ENCODE measurements around the gene HOXB4. TPM values are rescaled to one million over a fixed set of nuclear protein-coding genes. Genes with fewer than 3 reads are reported as not detected.

The HOXB4 gene
- total and polyA plus RNA-seq, 2 of the 4 experiments (the other 2 are of a cell fraction) = 2.0 to 8.5 TPM

- CTCF ChIA-PET = interaction anchor here (0.6 to 2.8 kb wide), 4 partner anchors 16 to 55 kb away, joined by 3 to 10 read pairs (median 6); no protein-coding TSS in a partner anchor
- H3K56ac ChIP-seq (ENCODE audit: extremely low read depth, insufficient read depth, low read length) = peak overlapping the region; percentile 98
- peak overlapping the region; percentile 97 for H3K23ac ChIP-seq (ENCODE audit: low read depth, low read length)
- H4K5ac ChIP-seq (ENCODE audit: low read depth, low read length) = peak overlapping the region; percentile 99
- H3K9ac ChIP-seq (ENCODE audit: low read depth, low read length) = peak overlapping the region; percentile 100
- no peaks in the 10 kb centered on the region for H3K27me3 ChIP-seq (ENCODE audit: control insufficient read depth, insufficient read depth, low read length)
- H3K4me3 ChIP-seq (ENCODE audit: insufficient read depth, low read depth, low read length) = peak overlapping the region; percentile 96
- intact Hi-C loops (cut with micrococcal nuclease) = loop anchor here (1.0 to 2.0 kb wide), 6 partner anchors 37 to 205 kb away; no protein-coding TSS in a partner anchor
- peak overlapping the region; percentile 99 for H3K27ac ChIP-seq (ENCODE audit: insufficient read depth, low read length)
- peak overlapping the region; percentile 96 for H3K4ac ChIP-seq (ENCODE audit: low read depth, low read length)
- ATAC-seq (ENCODE audit: low read depth) (peak; percentile 36), DNase-seq (peak; percentile 69)
- H2AK9ac ChIP-seq (replicated peaks; ENCODE audit: low read depth, low read length, poor library complexity) = peak overlapping the region; percentile 96
- H3K4me2 ChIP-seq (ENCODE audit: low read depth, low read length) = peak overlapping the region; percentile 97
- peak overlapping the region; percentile 99 for H2AK5ac ChIP-seq (ENCODE audit: low read depth, low read length)
- no TSS peak for BruUV-seq (replicated peaks)
- peak overlapping the region; percentile 98 for H3K14ac ChIP-seq (replicated peaks; ENCODE audit: low read depth, low read length)
- peak overlapping the region; percentile 99 for H4K91ac ChIP-seq (ENCODE audit: insufficient read depth, low read depth, low read length)
- H3K79me1 ChIP-seq (ENCODE audit: low read depth in 1 of 2, low read length in 2 of 2) = peaks cover 0 to 37% of the 10 kb centered on the region in 2 experiments; a peak in 2 of 4 replicates
- H3K4me1 ChIP-seq (ENCODE audit: control insufficient read depth, insufficient read depth, low read length) = peaks cover 25% of the 10 kb centered on the region
- peak overlapping the region; percentile 84 to 99 for H4K8ac ChIP-seq (ENCODE audit: low read depth in 2 of 2, low read length in 2 of 2)
- dilution Hi-C loops (cut with HindIII; ENCODE audit: low sequenced_read_pairs, unreplicated experiment) = no loop called here
- peak overlapping the region; percentile 65 for H2BK20ac ChIP-seq (ENCODE audit: low read depth, low read length)
- TF ChIP-seq MXI1 (IDR thresholded peaks at IDR 0.05; ENCODE audit: borderline replicate concordance, low read depth, low read length) (0 out of 2 replicates have a peak, but pooled peaks have one; percentile 4), MAZ (IDR thresholded peaks at IDR 0.05; ENCODE audit: borderline replicate concordance, low read depth, low read length) (no peak), POLR2A (IDR thresholded peaks at IDR 0.05; ENCODE audit: low read depth, low read length) (peak; percentile 70)
- POLR2A ChIA-PET (ENCODE audit: unreplicated experiment) = interaction anchor here (0.6 to 1.6 kb wide), 19 partner anchors 14 to 725 kb away, joined by 3 to 25 read pairs (median 5); partner anchors contain the start of gene HOXB3
- no peaks in the 10 kb centered on the region for H3K9me3 ChIP-seq (ENCODE audit: control insufficient read depth, insufficient read depth, low read length)
- H4K20me1 ChIP-seq (ENCODE audit: insufficient read depth, low read length) = no peaks in the 10 kb centered on the region
- H2AFZ ChIP-seq (replicated peaks; ENCODE audit: low read length, poor library complexity) = peak overlapping the region; percentile 77
- 0% methylated on average over 10 of the region's 36 CpGs; no CpG with 5 or more reads in 1 of the 2 experiments for WGBS, 2 experiments (ENCODE audit: extremely low coverage in 2 of 2, insufficient read length in 1 of 2)
- peak overlapping the region; percentile 92 for H2BK120ac ChIP-seq (ENCODE audit: low read depth, low read length)
- in situ Hi-C loops (cut with MboI; ENCODE audit: low sequenced_read_pairs) = loop anchor here (10.0 kb wide), 1 partner anchor 187 kb away; no protein-coding TSS in a partner anchor
- H3K18ac ChIP-seq (ENCODE audit: low read depth, low read length) = peak overlapping the region; percentile 99
- H3K36me3 ChIP-seq (ENCODE audit: control insufficient read depth, insufficient read depth, low read length) = peaks cover 20% of the 10 kb centered on the region
- peaks cover 10% of the 10 kb centered on the region for H3K9me1 ChIP-seq (ENCODE audit: insufficient read depth, low read length)
- H2BK5ac ChIP-seq (ENCODE audit: low read depth, low read length, poor library complexity, severe bottlenecking) = peak overlapping the region; percentile 96
- H2BK15ac ChIP-seq (ENCODE audit: low read depth, low read length) = peak overlapping the region; percentile 99; the same call in 2 of the 3 replicates
These were observed 36.5 kb downstream of the HOXB4 start for GRCh38 chr17:48541577-48542113.
